ENCODE results near the gene MAF. TPM values are rescaled to one million over a fixed set of nuclear protein-coding genes. Genes with fewer than 3 reads are reported as not detected.

Gene MAF
- polyA plus RNA-seq, 1 donor from 2014 or later: 2.1 TPM

DNA sequence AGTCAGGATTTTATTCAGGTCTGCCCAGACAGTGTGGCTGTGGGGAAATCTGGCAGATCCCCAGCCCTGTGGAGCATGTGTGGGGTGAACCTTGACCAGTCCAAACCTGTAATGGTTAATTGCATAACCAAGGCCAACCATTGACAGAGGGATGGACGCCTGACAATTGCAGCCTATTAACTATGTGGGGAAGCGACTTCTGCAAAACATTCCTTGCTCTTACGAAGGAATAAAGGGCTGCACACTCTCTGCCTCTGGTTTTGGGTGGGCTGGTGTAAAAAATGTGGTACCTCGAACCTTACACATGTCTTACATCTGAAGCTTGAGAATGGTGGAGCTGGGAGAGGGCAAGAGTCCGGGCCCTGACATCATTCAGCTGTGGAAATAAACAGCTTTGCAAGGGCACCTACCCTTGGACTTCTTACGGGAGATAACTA is 35.8 kb downstream of the MAF start:
- Histone ChIP-seq H3K9me2 (ENCODE audit: insufficient read depth, low read length) (no peaks in the 10 kb centered on the region), H4K20me1 (ENCODE audit: insufficient read depth) (no peaks in the 10 kb centered on the region), H3F3A (ENCODE audit: insufficient read depth, low read length, poor library complexity, severe bottlenecking) (no peaks in the 10 kb centered on the region)

GRCh38 chr16:79563921-79564320 is 36.6 kb downstream of the MAF start:
- Histone ChIP-seq H4K20me1 (ENCODE audit: insufficient read depth) (no peaks in the 10 kb centered on the region), H2AFZ (ENCODE audit: low read depth, low read length) (no peak overlapping the region), H3K9me2 (ENCODE audit: insufficient read depth, low read length) (no peaks in the 10 kb centered on the region), H3K27me3 (ENCODE audit: insufficient read depth, low read depth, low read length) (no peaks in the 10 kb centered on the region), H3K36me3 (ENCODE audit: insufficient read depth, low read length) (no peaks in the 10 kb centered on the region), H3K4me2 (ENCODE audit: low read length) (no peak overlapping the region), H3K27ac (ENCODE audit: low read length) (no peak overlapping the region), H3K9ac (ENCODE audit: low read length) (no peak overlapping the region), H3K79me2 (replicated peaks; ENCODE audit: insufficient read depth, low read length) (no peaks in the 10 kb centered on the region), H3K4me3 (ENCODE audit: low read length) (no peak overlapping the region), H3F3A (ENCODE audit: insufficient read depth, low read length, poor library complexity, severe bottlenecking) (no peaks in the 10 kb centered on the region), H3K9me3 (ENCODE audit: low read length) (no peaks in the 10 kb centered on the region)
- no peak for TF ChIP-seq SMC3 (conservative IDR thresholded peaks at IDR 0.05; ENCODE audit: poor library complexity)
- TF ChIP-seq, protein P1, sequence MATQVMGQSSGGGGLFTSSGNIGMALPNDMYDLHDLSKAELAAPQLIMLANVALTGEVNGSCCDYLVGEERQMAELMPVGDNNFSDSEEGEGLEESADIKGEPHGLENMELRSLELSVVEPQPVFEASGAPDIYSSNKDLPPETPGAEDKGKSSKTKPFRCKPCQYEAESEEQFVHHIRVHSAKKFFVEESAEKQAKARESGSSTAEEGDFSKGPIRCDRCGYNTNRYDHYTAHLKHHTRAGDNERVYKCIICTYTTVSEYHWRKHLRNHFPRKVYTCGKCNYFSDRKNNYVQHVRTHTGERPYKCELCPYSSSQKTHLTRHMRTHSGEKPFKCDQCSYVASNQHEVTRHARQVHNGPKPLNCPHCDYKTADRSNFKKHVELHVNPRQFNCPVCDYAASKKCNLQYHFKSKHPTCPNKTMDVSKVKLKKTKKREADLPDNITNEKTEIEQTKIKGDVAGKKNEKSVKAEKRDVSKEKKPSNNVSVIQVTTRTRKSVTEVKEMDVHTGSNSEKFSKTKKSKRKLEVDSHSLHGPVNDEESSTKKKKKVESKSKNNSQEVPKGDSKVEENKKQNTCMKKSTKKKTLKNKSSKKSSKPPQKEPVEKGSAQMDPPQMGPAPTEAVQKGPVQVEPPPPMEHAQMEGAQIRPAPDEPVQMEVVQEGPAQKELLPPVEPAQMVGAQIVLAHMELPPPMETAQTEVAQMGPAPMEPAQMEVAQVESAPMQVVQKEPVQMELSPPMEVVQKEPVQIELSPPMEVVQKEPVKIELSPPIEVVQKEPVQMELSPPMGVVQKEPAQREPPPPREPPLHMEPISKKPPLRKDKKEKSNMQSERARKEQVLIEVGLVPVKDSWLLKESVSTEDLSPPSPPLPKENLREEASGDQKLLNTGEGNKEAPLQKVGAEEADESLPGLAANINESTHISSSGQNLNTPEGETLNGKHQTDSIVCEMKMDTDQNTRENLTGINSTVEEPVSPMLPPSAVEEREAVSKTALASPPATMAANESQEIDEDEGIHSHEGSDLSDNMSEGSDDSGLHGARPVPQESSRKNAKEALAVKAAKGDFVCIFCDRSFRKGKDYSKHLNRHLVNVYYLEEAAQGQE (IDR thresholded peaks at IDR 0.05; ENCODE audit: borderline replicate concordance): no peak
- TF ChIP-seq EP300 (conservative IDR thresholded peaks at IDR 0.05; ENCODE audit: poor library complexity, severe bottlenecking): no peak
- TF ChIP-seq MXI1 (conservative IDR thresholded peaks at IDR 0.05; ENCODE audit: poor library complexity, severe bottlenecking): no peak
- TF ChIP-seq POLR2AphosphoS5 (IDR thresholded peaks at IDR 0.05): no peak
- TF ChIP-seq CTCF (IDR thresholded peaks at IDR 0.05; ENCODE audit: poor library complexity, severe bottlenecking): no peak
- TF ChIP-seq EZH2 (IDR thresholded peaks at IDR 0.05; ENCODE audit: borderline replicate concordance, insufficient read depth, low read length, poor library complexity, severe bottlenecking): no peak
- no peak for TF ChIP-seq RAD21 (conservative IDR thresholded peaks at IDR 0.05)
- TF ChIP-seq TAF1 (IDR thresholded peaks at IDR 0.05; ENCODE audit: low read depth): no peak

More for the DNA sequence above, 35.8 kb downstream of the MAF start:
- Histone ChIP-seq H3K4me2 (ENCODE audit: low read length) (no peak overlapping the region), H3K36me3 (ENCODE audit: insufficient read depth, low read length) (no peaks in the 10 kb centered on the region), H3K4me3 (ENCODE audit: low read length) (no peak overlapping the region), H3K79me2 (replicated peaks; ENCODE audit: insufficient read depth, low read length) (no peaks in the 10 kb centered on the region), H3K27ac (ENCODE audit: low read length) (no peak overlapping the region), H3K9me3 (ENCODE audit: low read length) (no peaks in the 10 kb centered on the region), H3K27me3 (ENCODE audit: insufficient read depth, low read depth, low read length) (no peaks in the 10 kb centered on the region), H2AFZ (ENCODE audit: low read depth, low read length) (no peak overlapping the region), H3K9ac (ENCODE audit: low read length) (no peak overlapping the region)
- TF ChIP-seq MXI1 (conservative IDR thresholded peaks at IDR 0.05; ENCODE audit: poor library complexity, severe bottlenecking) (no peak), EP300 (conservative IDR thresholded peaks at IDR 0.05; ENCODE audit: poor library complexity, severe bottlenecking) (no peak), CTCF (IDR thresholded peaks at IDR 0.05; ENCODE audit: poor library complexity, severe bottlenecking) (no peak), RAD21 (conservative IDR thresholded peaks at IDR 0.05) (no peak), TAF1 (IDR thresholded peaks at IDR 0.05; ENCODE audit: low read depth) (no peak)
- TF ChIP-seq, protein P1 (IDR thresholded peaks at IDR 0.05; ENCODE audit: borderline replicate concordance): no peak
